Stimulated activated CD8-positive, alpha-beta memory T cell treated with anti-CD3 and anti-CD28 coated beads, Interleukin-2, amount 100 ng/mL, for 48 hours (primary cell): ENCODE data around the gene EXOC4.

Source experiments
- DNase-seq, 2 donors: peaks; one replicate each; pipeline ENCODE4 v3.0.0-alpha.2; 2020; ENCODE audit warnings: low read depth in 2 of 2

EXOC4 gene

DNA sequence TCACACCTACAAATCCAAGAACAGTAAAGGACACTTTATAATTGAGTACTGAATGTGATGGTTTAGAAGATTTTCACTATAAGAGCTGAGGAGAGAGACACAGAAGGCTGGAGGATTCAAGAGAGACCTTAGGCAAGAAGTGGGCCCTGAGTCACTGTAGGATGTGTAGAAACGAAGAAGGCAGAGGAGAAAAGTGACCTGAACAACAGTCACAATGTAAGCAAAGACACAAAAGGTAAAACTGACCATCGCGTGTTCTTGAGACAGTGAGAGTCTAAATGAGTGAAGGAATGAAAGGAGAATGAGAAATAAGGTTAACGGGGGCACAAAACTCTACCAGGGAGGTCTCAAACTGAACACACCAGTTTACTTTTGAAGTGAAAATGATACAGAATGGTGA is 576.0 kb downstream of the EXOC4 start:
- DNase-seq: no peak

DNA sequence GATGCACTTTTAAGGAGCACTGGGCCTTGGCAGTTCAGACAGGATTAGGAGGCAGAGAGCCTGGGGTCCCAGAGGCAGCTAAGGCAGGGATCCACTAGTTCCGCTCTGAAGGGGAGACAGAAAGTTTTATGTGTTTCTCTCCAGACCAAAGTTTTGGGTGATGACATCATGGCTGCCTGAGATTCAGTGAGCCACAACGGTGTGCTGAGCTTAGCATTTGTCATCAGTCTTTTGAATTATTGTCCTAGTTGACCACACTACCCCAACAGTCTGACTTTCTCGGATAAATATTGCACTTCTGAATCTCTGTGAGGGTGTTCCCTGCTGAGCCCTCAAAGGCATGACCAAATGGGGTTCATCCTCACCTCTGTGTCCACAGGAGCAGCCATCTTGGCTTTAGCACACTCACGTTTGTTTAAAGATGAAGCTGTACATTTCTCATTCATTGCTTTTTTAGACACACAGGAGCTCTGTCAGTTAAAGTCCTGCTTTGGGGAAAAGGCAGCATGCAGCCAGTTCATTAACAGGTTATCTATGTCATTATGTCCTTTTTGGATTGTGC is 576.5 kb downstream of the EXOC4 start:
- no peak for DNase-seq

- DNase-seq: no peak
Measured at GRCh38 chr7:133830081-133830480, 577.2 kb downstream of the EXOC4 start.

DNA sequence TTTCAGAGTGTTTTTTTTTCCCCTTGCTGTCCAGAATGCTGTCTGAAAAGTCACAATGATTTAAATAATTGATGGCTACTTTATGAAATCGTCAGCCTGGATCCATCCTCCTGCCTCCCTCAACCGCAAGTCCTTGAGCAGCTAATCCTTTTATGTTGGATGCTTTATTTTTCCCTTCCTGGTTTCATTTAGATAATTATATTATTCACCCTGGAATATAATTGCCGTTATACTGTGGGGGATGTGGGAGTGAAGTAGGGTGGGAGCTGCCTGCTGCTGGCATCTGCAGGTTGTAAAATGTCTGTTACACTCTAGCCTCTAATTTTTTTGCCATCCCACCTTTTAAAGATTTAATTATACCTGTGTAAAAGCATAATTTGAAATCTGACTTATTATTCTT is 583.8 kb downstream of the EXOC4 start:
- no peak for DNase-seq

GRCh38 chr7:133837224-133837623 is 584.3 kb downstream of the EXOC4 start:
- DNase-seq: no peak

GRCh38 chr7:133839121-133839520 is 586.2 kb downstream of the EXOC4 start:
- DNase-seq: no peak

- no peak for DNase-seq
Measured at GRCh38 chr7:133843341-133843740, 590.5 kb downstream of the EXOC4 start.

- DNase-seq: no peak
Measured at GRCh38 chr7:133845005-133845404, 592.1 kb downstream of the EXOC4 start.

- no peak for DNase-seq
Measured at GRCh38 chr7:133846203-133846945, 593.5 kb downstream of the EXOC4 start.

GRCh38 chr7:133850497-133851280 is 597.8 kb downstream of the EXOC4 start:
- DNase-seq: no peak

GRCh38 chr7:133851411-133851810 is 598.5 kb downstream of the EXOC4 start:
- DNase-seq: no peak

DNA sequence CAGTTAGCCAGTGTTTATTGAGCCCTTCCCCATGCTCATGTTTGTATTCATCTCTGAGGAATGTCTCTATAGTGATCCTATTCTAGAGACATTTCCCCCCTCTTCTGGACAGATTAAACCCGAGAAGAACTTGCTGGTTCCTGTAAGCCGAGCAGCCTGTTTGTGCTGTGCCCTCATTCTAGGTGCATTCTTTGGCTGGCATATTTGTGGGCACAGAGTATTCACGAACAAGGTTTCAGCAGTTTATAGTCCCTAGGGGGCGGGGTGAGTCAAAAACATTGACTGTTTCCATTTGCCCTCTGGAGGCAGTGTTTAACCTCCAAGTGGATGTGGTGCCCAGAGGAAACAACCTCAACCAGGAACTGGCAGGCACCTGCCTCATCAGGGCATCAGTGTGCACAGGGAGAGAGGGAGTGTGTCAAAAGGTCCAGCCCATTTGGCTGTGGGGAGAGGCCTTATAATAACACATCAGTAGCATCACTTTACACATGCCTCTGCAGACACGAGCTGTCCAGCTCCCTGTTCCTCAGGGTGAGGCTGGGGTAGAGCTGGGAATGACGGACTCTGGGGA is 600.9 kb downstream of the EXOC4 start:
- DNase-seq: no peak

DNA sequence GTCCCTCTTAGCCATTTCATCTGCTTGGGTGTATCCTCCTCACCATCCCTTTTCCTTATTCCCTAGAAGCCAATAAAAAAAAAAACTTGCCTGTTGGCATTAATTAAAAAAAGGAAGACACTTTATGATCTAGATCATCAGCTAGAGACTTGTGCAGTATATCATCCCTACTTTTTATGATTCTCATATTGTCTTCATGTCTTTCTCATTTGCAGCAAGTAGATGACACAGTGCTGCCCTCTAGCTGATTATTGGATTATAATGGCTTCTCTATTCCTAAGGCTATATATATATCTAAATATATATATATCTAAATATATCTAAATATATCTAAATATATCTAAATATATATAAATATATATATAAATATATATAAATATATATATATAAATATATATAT is 601.9 kb downstream of the EXOC4 start:
- DNase-seq: no peak

DNA sequence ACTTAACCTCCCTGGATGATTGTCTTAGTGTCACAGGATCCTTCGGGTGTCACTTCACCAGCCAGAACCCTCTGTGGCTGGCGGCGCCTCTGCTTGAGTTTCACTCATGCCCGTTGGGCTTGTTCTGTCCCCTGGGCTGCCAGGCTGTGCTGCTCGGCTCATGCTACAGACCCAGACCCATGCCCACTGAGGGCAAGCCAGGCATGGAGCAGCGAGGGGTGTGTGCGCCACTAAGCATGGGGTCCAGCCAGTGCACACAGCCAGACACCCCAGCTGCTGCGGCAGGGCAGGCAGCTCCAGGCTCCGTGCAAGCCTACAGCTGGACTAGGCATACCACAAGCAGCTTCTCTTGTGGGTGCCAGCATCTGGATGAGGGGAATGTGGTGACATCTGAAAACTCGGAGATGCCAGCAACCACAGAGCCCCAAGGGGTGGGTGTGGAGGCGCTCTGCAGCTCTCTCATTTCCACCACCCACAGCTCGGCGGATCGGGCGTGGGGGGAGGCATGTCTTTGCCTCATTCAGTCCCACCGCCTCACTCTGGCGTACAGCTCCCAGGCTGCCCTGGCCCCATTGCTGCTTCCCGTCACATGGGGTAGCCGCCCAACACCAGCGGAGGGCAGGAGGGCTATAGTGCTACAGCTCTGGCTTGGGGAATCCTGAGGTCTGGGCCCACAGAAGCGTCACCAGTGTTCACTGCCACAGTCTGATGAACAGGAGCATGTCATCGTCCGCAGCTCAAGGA is 604.7 kb downstream of the EXOC4 start:
- DNase-seq: no peak

DNA sequence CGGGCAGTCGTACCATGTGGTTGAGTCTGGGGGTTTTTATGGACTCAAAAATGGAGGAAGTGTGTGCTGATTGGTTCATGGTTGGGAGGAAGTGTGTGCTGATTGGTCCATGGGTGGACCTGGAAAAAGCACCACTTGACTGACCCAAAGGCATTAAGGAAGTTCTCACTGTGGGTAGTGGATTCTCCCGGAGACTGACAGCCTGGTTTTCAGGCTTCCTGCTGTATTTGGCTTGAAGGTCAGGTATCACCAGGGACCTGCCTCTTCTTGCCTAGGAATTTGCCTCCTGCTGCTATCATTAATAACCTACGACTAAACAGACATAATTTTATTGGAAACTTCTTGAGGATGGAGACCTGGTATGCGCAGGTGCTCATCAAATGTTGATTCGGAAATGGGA is 605.4 kb downstream of the EXOC4 start:
- no peak for DNase-seq

DNA sequence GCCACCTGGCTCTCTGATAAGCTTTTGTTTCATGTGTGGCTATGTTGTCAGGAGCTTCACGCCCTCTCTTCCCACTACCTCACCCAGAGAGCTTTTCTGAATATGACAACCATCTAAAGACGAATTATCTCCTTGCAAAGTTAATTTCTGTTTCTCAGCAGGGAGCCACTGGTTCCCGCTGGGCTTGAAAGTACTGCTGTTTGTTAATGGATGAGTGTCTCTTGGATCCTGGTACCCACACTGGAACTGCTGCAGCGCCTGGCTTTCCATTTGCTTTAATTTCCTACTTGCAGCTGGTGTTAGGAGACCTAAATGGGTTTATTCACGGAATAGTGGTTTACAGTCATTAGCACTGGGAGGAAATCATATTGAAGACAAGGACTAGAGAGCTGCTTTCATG is 606.4 kb downstream of the EXOC4 start:
- DNase-seq: no peak

DNA sequence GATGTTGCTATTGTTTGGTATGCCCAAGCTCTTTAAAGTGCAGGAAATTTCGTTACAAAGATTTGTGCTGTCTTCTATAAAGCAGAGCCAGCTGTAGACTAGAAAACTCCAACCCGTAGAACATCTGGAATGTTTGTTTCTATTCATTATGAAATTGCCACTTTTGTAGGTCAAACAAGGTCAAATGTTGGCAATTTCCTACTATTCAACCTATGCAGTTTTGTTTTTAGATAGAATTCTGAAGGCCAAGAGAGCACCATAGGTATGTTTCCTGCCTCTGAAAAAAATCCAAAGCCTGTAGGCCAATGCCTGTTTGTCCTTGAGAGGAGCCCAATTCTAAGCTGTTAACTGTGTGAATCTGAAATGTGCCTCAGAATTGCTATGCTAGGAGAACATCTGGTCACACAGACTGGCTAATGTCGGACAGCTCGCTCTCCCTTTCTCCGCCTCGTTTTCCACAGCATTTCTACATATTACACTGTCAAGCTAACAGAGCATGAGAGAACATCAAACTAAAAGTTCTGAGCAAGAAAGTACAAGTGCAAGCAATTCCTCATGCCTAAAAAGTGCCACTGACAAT is 607.1 kb downstream of the EXOC4 start:
- no peak for DNase-seq

DNA sequence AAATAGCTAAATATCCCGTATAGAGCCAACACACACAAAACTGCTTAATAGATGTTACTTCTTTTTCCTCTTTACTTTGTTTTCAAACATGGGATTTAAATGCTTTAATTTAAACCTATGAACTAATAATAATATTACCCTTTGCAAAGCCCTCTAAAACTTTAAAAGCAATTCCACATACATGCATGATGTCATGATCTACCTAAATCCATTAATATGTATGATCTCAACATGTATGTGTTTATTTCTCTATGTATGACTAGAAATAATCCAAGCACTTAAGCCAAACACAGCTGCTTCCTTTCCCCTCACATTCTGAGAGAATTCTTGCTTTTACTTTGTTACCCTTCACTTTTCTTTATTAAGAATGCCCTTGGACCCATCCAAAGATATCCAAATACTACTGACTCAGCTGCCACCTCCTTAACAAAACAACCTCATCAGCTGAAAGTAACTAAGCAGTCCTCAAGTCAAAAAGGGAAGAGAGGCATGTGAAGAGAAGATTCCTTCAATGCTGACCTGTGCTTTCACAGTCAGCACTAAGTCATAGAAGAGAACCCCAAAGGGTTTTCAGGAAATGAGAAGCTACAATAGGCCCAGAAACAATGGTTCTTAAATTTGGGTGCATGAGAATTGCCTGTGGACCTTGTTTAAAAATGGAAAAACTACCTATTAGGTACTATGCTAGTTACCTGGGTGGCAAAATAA is 607.9 kb downstream of the EXOC4 start:
- no peak for DNase-seq

DNA sequence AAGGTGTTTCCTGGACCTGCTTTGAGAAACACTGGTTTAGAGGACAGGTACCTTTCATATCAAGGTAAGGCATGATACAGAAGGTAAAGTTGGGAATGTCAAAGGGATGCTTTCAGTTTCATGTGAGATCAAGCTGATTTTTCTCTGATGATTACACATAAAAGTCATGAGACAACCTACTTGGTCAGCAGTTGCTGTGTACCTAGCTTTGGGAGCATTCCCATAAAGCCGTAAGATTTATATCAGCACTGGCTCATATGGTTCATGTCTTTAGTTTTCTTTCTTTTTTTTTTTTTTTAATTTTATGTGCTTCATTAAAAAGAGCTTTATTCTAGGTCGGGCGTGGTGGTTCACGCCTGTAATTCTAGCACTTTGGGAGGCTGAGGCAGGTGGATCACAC is 609.0 kb downstream of the EXOC4 start:
- DNase-seq: no peak

GRCh38 chr7:133863362-133864061 is 610.6 kb downstream of the EXOC4 start:
- DNase-seq: no peak
